Stimulated activated CD4-positive, alpha-beta T cell treated with anti-CD3 and anti-CD28 coated beads, Interleukin-4, amount 100 ng/mL, for 24 hours (primary cell): ENCODE data around the gene KAT2B.
A peak's percentile ranks its signal among the peaks of the same experiment; 100 is the strongest.
"Not testable (repeated sequence)": the region's sequence is repeated elsewhere in the genome, so short reads cannot be mapped to it uniquely, and the experiment has no call there.

ENCODE experiments used
- DNase-seq: peaks from one replicate; pipeline ENCODE4 v3.0.0-alpha.2; 2020

KAT2B gene

DNA sequence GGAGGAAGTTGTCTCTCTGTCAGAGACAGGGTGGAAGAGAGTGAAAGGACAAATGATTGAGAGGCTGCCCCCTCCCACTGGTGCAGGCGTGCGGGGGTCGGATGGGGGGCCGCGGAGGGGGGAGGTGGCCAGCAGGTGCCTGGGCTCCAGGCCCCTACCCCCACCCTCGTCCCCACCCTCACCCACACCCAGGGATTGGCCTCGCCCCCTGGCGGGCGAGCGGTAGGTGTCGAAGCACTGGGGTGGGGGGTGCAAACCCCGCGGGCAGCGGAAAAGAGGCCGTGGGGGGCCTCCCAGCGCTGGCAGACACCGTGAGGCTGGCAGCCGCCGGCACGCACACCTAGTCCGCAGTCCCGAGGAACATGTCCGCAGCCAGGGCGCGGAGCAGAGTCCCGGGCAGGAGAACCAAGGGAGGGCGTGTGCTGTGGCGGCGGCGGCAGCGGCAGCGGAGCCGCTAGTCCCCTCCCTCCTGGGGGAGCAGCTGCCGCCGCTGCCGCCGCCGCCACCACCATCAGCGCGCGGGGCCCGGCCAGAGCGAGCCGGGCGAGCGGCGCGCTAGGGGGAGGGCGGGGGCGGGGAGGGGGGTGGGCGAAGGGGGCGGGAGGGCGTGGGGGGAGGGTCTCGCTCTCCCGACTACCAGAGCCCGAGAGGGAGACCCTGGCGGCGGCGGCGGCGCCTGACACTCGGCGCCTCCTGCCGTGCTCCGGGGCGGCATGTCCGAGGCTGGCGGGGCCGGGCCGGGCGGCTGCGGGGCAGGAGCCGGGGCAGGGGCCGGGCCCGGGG lies at the start of gene KAT2B:
TSS of gene KAT2B (plus strand) at position 682 of the 783 bp plus-strand sequence. CDS start at position 714, 32 bp downstream.
- peak; percentile 83 for DNase-seq

DNA sequence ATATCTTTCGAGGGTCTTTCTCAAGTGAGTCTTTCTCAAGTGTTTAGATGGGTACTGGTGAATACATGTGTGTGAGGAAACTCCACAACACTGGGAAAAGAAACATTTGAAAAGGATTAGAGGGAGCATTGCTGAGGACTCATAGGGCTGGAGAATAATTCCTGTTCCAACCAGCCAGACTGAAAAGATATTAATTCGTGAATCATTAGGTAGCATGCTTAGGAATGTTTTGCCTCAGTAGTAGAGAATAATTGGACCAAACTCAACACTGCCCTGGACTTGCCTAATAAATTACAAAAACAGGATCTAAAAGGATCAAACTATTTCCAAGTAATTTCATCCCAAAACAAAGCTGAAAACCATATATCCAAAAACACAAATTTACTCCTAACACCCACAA lies 45.5 kb upstream of the KAT2B start:
- DNase-seq, result no peak

DNA sequence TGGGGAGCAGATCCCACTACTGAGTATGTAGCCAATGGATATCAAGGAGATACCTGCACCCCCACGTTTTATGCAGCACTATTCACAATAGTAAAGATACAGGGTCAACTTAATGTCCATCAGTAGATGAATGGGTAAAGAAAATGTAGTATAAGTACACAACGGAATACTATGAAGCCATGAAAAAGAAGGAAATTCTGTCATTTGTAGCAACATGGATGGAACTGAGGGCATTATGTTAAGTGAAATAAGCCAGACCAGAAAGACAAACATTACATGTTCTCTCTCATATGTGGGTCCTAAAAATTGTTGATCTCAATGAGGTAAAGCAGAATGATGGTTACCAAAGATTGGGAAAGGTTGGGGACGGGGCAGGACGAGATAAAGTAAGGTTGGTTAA lies 42.7 kb upstream of the KAT2B start:
- no peak for DNase-seq

DNA sequence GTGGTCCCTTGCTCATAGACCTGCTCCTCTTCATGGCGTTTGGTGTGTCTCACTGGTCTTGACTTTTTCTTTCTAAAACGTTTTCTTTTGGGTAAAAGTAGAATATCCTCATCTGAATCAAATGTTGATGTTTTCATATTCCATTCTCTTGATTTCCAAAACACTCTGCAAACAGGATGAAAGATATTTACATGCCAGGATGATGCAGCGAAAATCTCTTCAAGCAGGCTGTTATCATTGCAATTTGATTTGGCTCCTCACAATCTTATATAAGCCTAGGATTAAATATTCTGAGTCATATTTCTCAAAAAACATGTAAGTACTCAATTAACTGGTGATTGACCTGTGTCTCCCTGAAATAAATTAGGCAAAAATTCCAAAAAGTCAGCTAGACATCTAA lies 38.3 kb upstream of the KAT2B start:
- no peak for DNase-seq

DNA sequence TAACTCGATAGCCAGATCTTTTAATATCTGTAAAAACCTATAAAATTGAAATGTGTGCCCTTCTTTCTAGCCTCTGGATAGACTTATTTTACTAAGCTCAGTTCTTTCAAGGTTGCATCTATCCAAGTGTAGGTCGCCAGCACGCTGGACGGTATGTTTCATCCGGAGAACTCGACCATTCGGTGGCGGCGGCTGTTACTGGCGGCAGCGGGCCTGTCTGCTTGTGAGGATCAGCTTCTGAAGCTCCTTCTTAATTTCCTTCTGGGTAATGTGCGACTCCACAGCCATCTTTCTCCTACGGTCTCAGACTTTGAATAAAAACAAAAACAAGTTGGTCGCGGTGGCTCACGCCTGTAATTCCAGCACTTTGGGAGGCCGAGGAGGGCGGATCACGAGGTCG lies 32.3 kb upstream of the KAT2B start:
- DNase-seq, result no peak

DNA sequence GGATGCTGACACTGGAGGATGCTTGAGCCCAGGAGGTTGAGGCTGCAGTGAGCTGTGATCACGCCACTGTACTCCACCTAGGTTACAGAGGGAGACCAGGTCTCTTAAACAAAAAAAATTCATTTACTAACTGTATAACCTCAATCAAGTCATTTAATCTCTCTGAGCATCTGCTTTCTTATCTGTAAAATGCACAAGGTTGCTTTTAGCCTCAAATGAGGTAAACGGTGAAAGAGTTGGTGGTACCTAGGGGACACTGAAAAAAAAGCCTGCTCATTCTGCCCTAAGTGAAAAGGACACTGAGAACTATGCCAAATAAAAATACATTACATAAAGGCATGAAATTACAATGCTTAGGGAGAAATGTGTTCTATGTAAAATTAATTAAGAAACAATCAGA lies 31.6 kb upstream of the KAT2B start:
- no peak for DNase-seq

DNA sequence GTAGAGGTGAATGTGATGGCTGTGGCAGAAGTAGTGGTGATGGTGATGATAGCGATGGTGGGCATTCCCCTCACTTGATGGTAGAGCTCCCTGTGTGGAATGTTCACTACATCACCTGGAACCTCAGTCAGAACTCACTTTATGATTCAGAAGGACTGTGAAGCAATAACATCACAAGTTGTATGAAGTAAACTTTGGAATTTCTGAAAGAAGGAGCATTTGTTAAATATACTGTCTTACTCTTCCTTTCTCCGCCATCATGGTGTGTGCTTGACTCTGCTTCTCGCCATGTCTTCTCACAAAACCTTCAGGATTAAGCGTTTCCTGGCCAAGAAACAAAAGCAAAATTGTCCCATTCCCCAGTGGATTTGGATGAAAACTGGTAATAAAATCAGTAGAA lies 28.1 kb upstream of the KAT2B start, which contains the start of gene PP2D1:
TSS of gene PP2D1 (minus strand) at position 101 of the 400 bp plus-strand sequence. CDS start 192 bp downstream, outside the sequence.
- no peak for DNase-seq

DNA sequence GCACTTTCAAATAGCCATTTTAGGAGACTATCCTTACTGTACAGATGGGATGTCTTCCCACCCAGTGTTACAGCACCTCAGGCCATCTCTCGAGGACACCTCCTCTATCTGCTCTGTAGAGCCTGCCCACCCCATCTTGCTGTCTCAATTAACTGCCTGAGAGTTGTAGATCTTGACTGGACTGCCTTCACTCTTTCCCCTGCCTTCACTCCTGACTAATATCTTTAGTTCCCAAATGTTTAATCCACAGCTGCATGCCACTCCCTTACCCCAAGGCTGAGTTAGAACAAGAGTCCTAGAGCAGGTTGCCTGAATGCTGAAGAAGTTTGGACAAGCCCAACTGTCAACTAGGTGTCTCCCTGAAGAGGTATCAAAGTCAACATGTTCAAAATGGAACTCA lies 26.9 kb upstream of the KAT2B start:
- DNase-seq, result no peak

DNA sequence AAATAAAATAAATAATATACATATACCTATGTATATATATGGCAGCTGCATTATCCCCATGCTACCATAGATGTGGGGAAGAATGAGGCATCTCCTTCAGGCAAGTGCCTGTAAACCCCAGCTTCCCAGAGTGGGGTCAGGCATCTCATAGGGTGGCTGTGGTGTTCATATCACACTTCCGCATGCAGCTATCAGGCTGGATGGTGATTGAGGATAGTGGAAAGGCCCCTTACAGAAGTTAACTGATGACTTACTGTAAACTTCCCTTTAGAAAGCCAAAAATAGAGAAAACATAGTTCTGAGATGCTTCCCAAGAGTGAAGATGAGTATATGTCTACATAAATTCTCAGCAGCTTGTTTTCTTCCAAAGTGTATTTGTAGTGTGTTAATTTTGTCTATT lies 24.7 kb upstream of the KAT2B start:
- no peak for DNase-seq

DNA sequence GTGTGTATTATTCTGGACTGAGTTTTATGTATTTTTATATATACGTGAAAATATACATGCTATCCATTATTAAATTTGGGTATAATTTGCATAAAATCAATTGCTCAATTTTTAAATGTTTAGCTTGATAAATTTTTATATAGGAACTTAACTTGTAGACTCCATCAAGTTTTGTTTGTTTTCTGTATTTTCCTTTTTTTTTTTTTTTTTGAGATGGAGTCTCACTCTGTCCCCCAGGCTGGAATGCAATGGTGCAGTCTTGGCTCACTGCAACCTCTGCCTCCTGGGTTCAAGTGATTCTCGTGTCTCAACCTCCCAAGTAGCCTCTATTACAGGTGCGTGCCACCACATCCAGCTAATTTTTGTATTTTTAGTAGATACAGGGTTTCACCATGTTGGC lies 24.2 kb upstream of the KAT2B start:
- not testable (repeated sequence) for DNase-seq

DNA sequence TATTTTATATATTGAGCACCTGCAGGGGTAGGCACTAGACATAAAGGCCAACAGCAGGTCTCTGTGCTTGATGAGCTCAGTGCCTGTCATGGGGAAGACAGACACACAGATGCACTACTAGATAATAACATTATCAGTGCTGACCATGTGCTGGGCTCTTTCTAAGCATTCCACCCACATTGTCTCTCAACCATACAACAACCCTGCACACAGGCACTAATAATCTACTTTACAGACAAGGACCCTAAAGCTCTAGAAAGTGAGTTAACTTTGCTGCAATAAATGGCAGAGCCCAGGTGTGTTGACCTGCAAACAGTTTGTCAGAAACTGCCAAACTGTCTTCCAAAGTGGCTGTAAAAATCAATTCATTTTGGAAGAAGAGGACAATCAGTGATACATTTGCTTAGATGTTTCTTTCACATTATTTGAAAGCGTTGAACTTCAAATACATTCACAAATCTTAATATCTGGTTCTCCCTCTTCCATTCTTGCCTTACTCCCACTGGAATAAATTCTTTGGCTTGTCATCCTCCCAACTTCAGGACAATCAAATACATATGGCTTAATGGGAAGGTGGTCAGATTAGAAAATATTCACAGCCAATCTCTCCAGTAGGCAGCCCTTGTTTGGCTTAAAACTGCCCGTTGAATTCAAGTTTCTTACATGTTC lies 17.2 kb upstream of the KAT2B start:
- no peak for DNase-seq

DNA sequence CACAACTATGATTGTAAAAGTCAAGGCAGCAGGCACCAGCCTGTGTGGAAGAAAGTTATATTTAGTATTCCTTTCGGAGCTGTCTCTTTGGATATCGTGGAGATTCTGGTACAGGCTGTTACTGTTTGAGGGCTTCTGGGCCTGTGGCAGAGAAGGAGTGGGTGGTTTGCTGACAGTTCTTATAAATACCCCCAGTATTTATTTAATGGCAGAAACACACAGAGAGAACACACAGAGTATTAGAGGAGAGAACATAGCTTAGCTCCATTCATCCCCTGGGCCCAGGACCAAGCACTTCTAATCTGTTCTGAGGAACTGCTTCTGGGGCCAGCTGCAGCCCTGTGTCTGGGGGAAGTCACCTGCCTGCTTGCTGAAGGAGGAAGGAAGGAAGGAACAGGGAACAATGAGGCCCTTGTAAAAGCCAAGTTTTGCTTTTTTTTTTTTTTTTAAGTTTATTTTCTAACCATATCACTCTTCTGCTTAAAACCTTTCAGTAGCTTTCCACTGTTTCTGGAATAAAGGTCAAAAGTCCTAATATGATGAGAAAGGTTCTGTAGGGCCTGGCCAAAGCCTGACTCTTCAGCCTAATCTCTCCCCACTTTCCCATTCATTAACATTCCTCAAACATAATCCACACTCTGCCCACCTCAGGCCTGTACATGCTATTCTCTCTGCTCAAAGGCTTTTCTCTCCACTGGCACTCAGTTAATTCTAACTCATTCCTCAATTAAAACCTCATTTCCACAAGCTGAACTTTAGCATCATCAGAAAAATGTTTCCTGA lies 16.4 kb upstream of the KAT2B start:
- no peak for DNase-seq

DNA sequence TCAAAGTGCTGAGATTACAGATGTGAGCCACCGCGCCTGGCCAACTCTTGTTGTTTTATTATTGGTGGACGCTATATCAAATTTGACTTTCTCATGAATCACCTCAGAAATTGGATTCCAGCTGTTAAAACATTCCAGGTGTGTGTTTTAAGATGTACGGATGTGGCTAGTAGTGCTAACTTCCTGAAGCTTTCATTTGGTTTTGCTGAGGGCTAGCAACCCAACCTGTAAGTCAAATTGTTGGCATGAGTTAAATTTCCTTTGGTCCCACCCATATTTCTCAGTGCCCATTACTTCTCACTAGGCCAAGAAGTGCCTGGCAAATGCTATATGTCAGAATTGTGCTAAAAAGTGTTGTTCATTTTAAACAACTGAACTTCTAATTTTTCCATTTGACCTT lies 13.1 kb upstream of the KAT2B start:
- no peak for DNase-seq

DNA sequence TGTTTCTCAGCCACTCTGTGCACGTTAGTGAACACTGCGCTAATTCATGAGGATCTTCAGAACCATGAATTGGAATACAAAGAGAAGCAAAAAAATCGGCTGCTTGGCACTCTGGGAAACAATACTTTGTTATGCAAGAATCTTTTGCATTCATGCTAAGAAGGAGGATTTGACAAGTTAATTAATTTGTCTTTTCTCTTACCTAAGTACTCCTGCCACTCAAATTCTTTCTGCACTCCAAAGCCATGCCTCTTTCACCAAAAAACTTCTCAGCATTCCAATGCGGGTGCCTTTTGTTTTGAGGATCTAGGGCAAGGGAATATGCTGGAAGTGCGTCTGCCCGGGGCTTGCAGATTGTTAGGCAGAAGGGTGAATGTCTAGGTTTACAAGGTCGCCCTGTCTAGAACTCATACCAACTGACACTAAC lies 11.3 kb upstream of the KAT2B start:
- no peak for DNase-seq

DNA sequence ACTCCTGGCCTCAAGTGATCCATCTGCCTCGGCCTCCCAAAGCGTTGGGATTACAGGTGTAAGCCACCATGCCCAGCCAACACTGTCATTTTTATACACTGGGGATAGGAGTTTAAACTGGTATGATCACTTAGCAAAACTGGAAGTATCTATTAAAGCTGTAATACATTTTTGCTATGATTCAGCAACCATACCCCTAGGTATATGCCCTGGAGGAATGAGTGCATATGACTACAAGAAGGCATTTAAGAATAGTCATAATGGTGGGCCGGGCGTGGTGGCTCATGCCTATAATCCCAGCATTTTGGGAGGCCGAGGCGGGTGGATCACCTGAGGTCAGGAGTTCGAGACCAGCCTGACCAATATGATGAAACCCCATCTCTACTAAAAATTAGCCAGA lies 8.3 kb upstream of the KAT2B start:
- DNase-seq, result not testable (repeated sequence)

DNA sequence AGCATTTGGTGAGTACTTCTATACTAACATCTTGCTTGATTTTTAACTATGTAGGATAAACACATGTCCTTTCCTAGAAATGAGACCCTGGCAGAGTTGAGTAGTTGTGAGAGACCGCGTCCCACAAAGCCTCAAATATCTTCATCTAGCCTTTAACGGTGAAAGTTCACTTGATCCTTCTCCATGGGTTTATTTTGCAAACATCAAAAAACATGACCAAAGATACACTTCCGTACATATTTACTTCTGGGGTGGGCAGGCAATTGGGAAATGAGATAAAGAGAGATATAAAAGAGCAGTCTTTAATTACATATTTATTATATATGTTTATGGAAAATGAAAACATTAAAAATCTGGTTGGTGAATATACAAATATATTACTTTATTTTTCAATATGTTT lies 5.2 kb upstream of the KAT2B start:
- DNase-seq, result no peak

DNA sequence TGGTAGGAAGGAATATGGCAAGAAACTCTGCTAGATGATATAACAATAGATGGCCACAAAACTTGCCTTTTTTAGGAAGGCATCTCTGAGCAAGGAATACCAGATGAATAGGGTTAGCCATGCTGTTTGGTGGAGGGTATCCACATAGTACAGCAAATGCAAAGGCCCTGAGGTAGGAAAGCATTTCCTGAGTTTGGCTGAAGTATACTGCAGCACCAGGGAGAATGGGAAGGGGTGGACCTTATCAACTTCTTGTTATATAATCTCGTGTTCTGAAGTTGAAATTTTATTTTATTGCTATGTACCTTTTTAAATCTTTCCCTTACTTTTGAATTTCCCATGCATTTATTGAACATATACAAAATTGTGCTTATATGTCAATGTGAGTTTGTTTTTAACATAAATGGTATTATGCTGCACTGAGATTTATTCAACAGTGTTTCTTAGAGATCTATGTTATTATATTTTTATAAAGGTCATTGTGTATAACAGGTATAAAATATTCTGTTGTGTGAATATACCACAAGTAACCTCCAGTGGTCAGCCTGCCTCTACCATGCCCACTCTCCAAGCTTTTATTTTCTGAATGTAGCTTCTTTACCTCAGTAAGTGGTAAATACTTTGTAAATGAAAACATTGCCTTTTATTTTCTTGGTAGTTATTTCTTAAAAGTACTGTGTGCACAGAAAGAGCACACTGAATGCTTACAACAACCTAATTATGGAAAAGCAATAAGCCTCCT lies 2.8 kb upstream of the KAT2B start:
- DNase-seq, result no peak

DNA sequence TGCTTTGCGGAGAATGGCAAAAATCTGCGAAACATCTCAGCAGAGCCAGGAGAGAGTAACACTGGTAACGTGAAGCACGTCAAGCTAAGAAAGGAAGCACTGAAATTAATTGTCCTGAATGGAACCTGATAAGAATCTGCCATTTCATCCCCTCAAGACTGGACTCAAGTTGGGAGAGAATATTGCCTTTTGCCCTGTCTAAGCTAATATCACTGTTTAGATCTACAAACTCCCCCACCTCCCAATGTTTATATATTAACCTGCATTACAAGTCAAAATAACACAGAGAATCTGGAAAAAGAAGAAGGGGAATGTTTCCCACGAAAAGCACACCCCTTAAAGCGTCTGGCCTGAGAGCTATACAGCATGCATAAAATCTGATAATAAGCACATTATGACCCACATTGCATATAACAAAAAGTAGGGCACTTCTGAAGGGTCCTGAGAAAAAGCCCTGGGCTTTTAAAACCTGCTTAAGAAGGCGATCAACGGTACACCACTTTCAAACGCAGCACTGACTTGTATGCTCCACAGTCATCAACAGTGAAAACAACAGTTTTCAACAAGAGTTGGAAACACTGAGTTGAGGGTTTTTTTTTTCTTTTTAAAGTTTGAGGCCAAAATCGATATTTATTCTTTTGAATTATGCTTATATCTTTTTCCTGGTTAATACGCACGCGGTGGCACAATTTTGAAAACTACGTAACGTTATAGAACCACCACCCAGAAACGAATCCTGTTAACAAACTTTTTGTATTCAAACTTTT lies 1.4 kb upstream of the KAT2B start:
- no peak for DNase-seq

DNA sequence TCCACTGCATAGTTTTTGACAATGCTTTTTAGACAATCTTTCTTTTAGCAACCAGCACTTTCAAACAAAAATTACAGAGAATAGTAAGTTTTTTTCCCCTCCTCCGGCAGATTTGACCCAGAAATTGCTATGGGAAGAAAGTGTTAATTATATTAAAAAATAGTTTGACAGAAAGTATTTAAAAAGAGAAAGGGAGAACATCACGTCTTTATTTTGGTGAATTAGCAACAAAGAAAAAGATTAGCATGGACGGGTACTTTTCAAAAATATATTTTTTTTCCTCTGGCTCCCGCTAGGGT lies 831 bp upstream of the KAT2B start:
- DNase-seq, result no peak

DNA sequence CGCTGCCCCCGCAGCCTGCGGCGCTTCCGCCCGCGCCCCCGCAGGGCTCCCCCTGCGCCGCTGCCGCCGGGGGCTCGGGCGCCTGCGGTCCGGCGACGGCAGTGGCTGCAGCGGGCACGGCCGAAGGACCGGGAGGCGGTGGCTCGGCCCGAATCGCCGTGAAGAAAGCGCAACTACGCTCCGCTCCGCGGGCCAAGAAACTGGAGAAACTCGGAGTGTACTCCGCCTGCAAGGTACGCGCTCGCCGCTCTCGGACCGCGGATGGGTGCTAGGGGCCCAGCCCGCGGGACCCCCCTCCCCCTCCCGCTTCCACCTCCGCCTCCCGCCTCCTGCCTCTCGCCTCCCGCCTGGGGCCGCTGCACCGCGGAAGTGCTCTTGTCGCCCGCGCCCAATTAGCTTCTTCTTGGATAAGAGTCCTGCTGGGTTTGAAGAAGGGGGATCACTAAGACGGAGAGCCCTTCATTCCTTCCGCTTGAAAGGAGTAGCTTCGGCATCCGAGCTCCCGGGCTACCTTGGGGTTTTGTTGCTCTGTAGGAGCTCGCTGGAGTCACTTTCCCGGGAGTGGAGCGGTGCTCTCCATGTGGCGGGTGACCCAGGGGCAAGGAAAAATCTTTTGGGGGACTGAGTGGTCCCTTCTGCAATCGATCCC lies 426 bp downstream of the KAT2B start:
- peak; percentile 65 for DNase-seq

DNA sequence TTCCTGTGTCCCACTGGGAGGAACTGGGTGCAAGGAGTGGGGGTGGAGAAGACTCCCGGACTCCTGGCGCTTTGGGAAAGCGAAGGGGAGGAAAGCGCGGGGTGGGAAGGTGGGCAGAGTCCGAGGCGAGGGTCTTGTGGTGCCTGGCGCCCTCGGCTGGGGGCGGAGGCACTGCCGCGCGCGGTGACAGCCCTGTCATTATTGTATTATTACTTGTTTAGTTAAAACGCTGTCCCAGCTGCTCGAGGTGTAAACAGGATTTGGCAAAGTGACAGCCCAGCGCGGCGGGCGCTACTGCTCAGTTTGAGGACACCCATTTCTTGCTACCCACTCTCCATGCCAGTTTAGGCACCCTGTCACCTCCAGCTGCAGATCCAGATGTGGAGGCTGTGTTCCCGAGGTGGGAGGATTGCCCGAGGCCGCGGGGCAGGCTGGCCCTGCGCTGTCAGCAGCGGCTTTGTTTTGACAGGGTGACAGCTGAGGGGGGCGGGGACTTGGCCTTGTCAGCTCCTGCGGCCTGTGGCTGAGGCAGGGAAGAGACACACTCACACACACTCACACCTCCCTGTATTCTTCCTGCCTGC lies 1.0 kb downstream of the KAT2B start:
- peak; percentile 79 for DNase-seq
